ENCODE results near the gene GLYAT. TPM values are rescaled to one million over a fixed set of nuclear protein-coding genes. Genes with fewer than 3 reads are reported as not detected.

Gene GLYAT
- total and polyA plus RNA-seq, 8 donors = 0.16 to 0.89 (median 0.37) TPM; not detected in 2

DNA sequence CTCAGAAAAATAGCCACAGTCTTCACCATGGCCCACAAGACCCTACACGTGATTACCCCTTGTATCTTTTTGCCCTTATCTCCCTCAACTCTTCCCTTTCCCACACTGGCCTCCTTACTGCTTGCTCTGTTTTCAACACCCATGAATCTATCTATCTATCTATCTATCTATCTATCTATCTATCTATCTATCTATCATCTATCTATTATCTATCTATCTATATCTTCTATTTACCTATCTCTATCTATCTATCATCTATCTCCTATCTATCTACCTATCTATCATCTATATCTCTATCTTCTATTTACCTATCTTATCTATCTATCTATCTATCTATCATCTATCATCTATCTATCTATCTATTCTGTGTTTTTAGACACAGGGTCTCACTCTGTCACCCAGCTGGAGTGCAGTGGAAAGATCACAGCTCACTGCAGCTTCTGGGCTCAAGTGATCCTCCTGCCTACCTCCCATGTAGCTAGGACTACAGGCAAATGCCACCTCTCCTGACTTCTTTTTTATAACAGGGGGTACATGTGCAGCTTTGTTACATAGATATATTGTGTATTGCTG lies 55.1 kb downstream of the GLYAT start:
- Histone ChIP-seq H3K27ac (no peak overlapping the region), H3K4me1 (no peaks in the 10 kb centered on the region), H3K36me3 (no peaks in the 10 kb centered on the region), H3K9me3 (no peaks in the 10 kb centered on the region), H3K4me3 (no peak overlapping the region), H3K27me3 (peaks cover 0 to 16% of the 10 kb centered on the region in 2 donors)
- TF ChIP-seq, protein P1, sequence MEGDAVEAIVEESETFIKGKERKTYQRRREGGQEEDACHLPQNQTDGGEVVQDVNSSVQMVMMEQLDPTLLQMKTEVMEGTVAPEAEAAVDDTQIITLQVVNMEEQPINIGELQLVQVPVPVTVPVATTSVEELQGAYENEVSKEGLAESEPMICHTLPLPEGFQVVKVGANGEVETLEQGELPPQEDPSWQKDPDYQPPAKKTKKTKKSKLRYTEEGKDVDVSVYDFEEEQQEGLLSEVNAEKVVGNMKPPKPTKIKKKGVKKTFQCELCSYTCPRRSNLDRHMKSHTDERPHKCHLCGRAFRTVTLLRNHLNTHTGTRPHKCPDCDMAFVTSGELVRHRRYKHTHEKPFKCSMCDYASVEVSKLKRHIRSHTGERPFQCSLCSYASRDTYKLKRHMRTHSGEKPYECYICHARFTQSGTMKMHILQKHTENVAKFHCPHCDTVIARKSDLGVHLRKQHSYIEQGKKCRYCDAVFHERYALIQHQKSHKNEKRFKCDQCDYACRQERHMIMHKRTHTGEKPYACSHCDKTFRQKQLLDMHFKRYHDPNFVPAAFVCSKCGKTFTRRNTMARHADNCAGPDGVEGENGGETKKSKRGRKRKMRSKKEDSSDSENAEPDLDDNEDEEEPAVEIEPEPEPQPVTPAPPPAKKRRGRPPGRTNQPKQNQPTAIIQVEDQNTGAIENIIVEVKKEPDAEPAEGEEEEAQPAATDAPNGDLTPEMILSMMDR (IDR thresholded peaks at IDR 0.05) = no peak
- no peak for ATAC-seq
- intact Hi-C loops (cut with DNase I) = no loop called here
- no peak for DNase-seq

- intact Hi-C loops (cut with DNase I) = no loop called here
- peak; percentile 98 for ATAC-seq
Observed at GRCh38 chr11:58675334-58676155, 56.2 kb downstream of the GLYAT start.

GRCh38 chr11:58674609-58675008 lies 57.1 kb downstream of the GLYAT start:
- intact Hi-C loops (cut with DNase I) = no loop called here
- Histone ChIP-seq H3K4me3 (no peak overlapping the region), H3K36me3 (no peaks in the 10 kb centered on the region), H3K9me3 (no peaks in the 10 kb centered on the region), H3K27me3 (peaks cover 0 to 4% of the 10 kb centered on the region in 2 donors), H3K27ac (no peak overlapping the region), H3K4me1 (no peaks in the 10 kb centered on the region)
- DNase-seq (peak in 1 of 4 donors; percentile 35), ATAC-seq (no peak)
- TF ChIP-seq, protein P1 (IDR thresholded peaks at IDR 0.05) = no peak

More at GRCh38 chr11:58675334-58676155, 56.2 kb downstream of the GLYAT start:
- TF ChIP-seq, protein P1 (IDR thresholded peaks at IDR 0.05) = peak; percentile 85 to 89
- Histone ChIP-seq H3K9me3 (no peaks in the 10 kb centered on the region), H3K36me3 (no peaks in the 10 kb centered on the region), H3K4me3 (no peak overlapping the region), H3K27ac (no peak overlapping the region), H3K4me1 (no peaks in the 10 kb centered on the region), H3K27me3 (peaks cover 0 to 14% of the 10 kb centered on the region in 2 donors)
- peak; percentile 25 to 90 (median 70) for DNase-seq

DNA sequence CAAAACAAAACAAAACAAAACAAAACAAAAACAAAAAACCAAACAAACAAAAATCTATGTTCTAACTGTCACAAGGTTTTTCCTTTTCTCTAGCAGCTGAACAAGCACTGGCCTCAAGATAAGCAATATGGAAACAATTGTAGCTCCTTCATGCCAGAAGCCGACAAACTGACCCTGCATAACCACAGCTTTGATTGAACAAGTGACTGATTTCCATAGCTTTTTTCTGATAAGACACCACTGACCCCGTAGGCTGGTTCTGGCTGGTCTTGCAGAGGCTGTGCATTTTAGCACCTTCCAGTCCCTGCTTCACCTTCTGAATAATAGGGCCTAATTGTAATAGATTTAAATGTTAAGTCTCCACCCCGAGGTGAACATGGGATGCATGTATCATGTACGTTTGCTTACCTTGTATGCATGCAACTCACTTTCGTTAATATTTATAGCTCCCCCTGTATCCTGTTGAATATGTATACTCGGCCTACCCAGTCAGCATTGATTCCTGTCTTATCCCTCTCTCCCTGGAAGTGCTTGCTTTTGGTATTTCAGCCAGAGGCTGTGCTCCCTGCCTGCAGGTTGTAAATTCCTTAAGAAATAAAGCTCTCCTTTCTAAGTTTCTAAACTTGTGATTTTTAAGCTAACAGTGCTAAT lies 59.6 kb downstream of the GLYAT start:
- DNase-seq = no peak
- TF ChIP-seq, protein P1 (IDR thresholded peaks at IDR 0.05) = no peak

More for the DNA sequence above, 59.6 kb downstream of the GLYAT start:
- Histone ChIP-seq H3K27me3 (no peaks in the 10 kb centered on the region), H3K9me3 (no peaks in the 10 kb centered on the region), H3K4me3 (no peak overlapping the region), H3K27ac (no peak overlapping the region), H3K36me3 (no peaks in the 10 kb centered on the region), H3K4me1 (no peaks in the 10 kb centered on the region)
- no peak for ATAC-seq
- intact Hi-C loops (cut with DNase I) = no loop called here
